DMS 273 (cell line): ENCODE measurements around the gene KRI1.
"Not testable (repeated sequence)": the region's sequence is repeated elsewhere in the genome, so short reads cannot be mapped to it uniquely, and the experiment has no call there.

Experiments
- DNase-seq: peaks from one replicate; lab custom pipeline; 2025; ENCODE audit not compliant: unreplicated experiment; lab: John Stamatoyannopoulos, UW

Gene KRI1

DNA sequence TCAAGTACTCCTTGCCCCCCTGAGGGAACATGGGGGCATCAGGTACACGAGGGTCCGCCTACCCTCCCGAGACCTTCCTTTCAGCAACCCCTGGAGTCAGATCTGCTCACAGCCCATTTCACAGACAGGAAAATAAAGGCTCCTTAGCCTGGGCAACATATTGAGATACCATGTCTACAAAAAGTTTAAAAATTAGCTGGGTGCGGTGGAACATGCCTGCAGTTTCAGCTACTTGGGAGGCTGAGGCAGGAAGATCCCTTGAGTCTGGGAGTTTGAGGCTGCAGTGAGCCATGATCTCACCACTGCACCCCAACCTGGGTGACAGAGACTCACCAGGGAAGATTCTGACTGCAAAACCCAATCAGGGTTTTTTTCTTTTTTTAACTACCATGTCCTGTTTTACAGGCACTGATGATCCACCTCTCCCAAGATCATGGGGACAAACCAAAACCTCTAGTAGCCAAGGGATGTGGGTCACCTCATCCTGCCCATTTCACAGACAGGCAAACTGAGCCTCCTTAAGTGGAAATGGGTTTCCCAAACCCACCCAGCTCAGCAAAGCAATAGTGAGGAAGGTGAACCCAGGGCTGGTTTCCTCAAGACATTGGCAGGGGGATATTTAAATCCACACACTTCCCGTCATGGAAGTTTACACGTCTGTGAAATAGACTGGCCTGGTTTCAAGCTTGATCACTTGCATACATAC, 9.4 kb upstream of the KRI1 start:
- DNase-seq: no peak

DNA sequence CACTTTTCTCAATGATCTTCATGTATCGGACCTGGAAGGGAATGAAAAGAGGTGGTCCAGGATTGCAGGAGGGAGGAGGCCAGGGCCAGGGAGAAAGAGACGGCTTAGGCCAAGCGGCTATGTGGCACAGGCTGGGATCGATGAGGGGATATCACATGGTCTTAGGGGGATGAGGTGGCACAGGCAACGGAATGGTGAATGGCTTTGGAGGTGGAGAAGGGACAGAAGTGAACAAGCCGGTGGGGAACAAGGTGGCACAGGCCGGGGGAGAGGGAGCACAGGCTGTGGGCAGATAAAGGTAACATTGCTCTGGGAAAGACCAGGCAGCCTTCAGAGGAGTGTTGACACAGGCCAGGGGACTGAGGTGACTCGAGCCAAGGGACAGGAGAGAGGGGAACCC, 8.7 kb upstream of the KRI1 start:
- no peak for DNase-seq

DNA sequence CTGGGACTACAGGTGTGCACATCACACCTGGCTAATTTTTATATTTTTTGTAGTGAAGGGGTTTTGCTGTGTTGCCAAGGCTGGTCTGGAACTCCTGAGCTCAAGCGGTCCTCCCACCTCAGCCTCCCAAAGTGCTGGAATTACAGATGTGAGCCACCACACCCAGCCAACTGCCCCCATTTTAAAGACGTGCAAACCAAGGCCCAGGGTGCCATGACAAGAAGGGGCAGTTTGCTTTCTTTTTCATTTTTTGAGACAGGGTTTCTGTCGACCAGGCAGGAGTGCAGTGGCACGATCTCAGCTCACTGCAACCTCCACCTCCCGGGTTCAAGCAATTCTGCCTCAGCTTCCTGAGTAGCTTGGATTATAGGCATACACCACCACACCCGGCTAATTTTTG, 8.0 kb upstream of the KRI1 start:
- not testable (repeated sequence) for DNase-seq

DNA sequence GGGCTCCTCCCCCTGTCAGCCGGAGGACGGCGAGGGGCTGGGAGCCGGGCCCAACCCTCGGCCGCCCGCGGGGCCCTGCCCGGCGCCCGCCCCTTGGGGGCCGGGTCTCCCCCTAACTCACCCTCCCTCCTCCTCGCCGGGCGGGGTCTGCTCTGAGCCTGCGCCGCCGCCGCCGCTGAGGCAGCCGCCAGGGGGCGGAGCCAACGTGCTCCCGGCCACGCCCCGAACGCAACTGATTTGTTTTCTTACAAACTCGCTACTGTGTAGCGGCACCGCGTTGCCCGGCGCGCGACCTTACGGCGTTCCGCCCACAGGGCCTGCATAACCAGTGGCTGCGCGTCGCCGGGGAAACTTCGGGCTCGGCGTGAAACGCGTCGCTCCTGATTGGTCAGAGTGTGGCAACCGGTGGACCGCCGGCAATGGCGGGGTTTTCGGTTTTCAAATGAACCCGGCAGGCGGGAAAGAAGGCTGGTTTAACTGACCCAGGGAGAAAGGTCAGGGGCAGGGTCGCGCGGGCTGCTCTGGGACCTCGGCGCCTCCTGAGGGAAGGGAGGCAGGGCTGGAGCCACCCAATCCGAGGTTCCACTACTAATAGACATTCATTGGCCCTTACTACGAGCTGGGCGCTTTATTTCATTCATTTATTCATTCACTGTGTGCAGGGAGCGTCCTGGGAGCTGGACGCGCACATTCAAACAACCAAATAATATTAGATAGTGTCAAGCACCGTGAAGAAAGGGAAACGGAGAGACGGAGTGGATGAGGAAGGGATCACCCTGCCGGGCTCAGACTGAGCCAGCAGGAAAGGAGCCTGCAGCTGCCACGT, 3.2 kb upstream of the KRI1 start, which contains the start of gene CDKN2D:
Gene CDKN2D (minus strand): TSS at position 154 of the 826 bp plus-strand sequence. CDS start 326 bp downstream, outside the sequence.
- DNase-seq: peak; percentile 100

DNA sequence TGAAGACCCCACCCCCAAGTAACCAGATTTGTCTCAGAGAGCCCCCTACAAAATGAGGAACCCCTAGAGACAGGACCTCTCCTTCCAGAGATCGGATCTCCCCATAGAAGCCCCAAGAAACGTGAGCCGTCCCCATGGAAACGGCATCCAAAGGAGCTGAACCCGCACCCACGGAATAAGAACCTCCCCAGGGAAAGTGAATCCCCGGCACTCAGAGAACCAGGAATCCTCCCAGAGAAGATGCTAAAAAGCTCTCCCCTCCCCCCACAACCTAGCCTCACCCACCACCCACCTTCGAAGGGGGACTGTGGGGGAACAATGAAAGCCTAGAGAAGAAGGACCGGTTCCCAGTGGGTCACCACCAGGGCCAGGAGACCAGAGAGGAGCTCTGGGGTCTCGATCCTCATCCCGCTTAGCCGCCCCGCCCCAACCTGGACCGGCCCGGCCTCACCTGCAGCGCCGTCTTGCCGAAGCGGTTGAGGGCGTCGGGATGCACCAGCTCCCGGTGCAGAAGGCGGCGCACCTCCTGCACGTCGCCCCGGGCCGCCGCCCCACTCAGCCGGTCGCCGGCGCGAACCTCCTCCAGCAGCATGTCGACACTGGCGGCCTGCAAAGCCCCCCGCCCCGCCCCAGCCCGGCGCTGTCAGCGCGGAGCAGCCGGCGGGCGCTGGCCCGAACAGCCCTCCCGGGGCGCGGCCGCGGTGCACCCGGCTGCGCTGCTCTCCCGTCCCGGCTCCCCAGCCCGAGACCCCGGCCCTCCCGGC, 2.4 kb upstream of the KRI1 start:
- DNase-seq: peak; percentile 88

DNA sequence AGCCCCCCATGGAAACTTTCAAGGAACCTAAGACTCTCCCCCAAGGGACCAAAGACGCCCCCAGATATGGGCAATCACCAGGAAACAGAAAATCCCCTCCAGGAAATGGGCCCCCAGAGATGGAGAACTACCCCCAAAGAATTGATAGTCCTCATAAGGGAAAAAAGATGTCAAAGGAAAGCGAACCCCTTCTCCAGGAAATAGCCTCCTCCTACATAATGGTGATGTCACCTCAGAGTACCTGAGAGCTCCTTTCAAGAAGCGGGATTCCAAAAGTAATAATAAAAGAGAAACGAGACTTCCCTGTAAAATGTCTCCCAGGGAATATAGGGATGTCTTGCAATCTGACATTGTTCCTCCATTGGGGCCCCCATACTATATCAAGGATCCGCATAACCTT, 1.8 kb upstream of the KRI1 start:
- DNase-seq: no peak

GRCh38 chr19:10566658-10567410, 1.0 kb upstream of the KRI1 start:
- DNase-seq: no peak

GRCh38 chr19:10566408-10566657, 523 bp upstream of the KRI1 start:
- DNase-seq: no peak

DNA sequence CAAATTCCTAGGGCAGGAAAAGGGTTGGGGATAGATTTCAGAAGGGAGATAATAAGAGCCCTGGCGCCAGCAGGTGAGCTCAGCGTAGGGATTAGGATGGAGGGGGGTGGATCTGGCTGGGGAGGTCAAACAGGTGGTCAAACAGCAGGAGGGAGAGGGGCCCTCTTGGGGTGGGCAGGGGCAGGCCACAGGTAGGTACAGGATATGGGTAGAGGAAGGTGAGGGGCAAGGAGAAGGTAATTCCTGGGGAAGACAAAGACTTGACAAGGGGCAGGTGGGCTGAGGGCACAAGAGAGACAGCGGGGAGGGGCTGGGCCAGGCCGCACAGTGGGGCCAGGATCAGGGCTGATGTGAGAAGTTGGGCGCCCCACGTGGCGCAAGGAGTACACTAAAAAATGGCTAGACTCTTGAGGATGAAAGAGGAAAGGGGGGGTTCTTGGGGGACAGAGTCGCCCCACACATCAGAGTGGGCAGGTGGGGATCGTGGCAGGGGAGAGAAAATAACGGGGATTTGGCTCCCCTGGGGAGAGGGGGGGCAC, 713 bp downstream of the KRI1 start:
- DNase-seq: peak; percentile 86

GRCh38 chr19:10562609-10563008, 3.2 kb downstream of the KRI1 start:
- no peak for DNase-seq

GRCh38 chr19:10560154-10560553, 5.7 kb downstream of the KRI1 start:
- DNase-seq: no peak

- no peak for DNase-seq
Observed at GRCh38 chr19:10557603-10558197, 8.1 kb downstream of the KRI1 start.

GRCh38 chr19:10555610-10555973, 10.2 kb downstream of the KRI1 start:
- no peak for DNase-seq

DNA sequence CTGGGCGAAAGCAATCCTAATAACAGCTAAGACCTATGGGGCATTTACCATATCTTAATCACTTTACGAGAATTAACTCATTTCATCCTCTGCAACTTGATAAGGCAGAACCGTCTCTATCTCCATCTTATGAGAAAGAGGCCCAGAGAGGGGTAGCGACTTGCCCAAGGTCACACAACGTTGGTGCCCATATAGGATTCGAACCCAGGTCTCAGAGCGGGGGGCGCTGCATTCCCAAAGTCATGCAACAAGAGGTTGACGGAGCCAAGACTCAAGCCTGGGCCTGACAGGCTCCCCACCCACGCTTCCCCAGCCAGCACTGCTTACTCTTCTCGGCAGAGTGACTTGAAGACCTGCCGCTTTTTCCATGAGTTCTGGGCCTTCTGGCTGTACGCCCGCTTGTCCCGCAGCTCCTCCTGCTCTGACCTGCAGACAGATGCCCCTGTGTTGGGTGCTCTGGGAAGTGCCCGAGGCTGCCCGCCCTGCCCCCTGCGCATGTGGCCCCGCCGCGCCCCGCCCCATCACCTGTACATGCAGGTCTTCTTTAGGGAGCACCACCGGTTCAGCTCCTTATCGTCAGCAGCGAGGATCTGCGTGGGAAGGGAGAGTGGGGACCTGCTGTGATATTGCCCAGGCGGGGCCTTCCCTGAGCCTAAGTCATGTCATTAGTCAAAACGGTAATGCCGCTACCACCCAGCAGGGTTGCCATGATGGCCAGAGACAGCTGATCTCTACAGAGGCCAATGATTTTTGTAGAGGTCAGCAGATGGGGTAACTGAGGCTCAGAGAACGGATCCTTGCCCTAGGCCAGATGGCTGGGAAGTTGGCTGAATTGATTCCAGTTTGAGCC, 10.8 kb downstream of the KRI1 start:
- DNase-seq: peak; percentile 33

- DNase-seq: no peak
Observed at GRCh38 chr19:10553943-10554381, 11.8 kb downstream of the KRI1 start.

GRCh38 chr19:10553087-10553667, 12.6 kb downstream of the KRI1 start:
- peak; percentile 57 for DNase-seq

DNA sequence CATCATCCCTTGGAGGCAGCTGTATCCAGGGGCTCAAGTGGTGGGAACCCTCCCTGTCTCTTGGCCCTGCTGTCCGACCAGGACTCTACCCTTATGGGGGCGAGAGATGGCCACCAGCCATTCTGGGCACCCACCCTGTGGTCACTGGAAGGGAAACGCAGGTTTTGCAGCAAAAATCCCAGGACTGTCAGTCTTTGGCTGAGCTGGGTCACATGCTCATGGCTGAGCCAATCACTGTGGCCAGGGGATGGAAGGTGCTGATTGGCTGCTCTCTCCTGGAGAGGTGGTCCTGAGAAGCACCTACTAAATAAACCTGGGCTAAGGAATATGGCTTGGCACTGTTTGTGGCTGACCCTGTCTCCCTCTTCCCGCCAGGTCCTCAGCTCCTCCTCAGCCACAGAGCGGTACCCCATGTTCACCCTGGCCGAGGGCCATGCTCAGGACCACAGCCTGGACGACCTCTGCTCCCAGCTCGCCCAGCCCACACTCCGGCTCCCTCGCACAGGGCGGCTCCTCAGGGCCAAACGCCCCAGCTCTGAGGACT, 13.2 kb downstream of the KRI1 start:
- peak; percentile 75 for DNase-seq

DNA sequence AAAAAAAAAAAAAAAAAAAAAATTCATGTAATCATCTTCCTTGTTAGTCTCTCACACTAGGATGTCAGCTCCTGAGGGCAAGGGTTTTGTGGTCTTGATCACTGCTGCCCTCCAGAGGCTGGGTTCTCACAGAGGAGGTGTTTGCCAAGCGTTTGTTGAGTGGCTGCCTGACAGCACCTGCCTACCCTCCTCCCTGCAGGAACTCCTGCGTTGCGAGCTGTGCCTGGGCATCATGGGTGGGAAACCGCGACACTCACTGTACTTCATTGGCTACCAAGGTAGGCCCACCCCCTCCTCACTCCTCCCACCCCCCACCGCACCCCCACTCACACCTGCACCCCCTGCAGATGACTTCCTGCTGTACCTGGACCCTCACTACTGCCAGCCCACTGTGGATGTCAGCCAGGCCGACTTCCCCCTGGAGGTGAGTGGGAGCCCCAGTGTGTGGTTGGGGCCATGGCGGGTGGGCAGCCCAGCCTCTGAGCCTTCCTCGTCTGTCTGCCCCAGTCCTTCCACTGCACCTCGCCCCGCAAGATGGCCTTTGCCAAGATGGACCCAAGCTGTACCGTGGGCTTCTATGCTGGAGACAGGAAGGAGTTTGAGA, 14.0 kb downstream of the KRI1 start:
- DNase-seq: peak; percentile 79
